Stimulated activated CD8-positive, alpha-beta memory T cell treated with anti-CD3 and anti-CD28 coated beads, Interleukin-4, amount 100 ng/mL, for 4 hours (primary cell): Measurements from ENCODE around the gene ITFG1.

ENCODE experiments used
- DNase-seq, 2 donors: peaks; one replicate each; pipeline ENCODE4 v3.0.0-alpha.2; 2020; ENCODE audit warnings: low read depth in 2 of 2, low spot score in 1 of 2

The ITFG1 gene

GRCh38 chr16:47110939-47111338 lies 349.9 kb downstream of the ITFG1 start:
- no peak for DNase-seq

GRCh38 chr16:47109361-47109760 lies 351.5 kb downstream of the ITFG1 start:
- DNase-seq: no peak
